ENCODE measurements around the gene NTPCR. TPM values are rescaled to one million over a fixed set of nuclear protein-coding genes. Genes with fewer than 3 reads are reported as not detected.

The NTPCR gene
- total RNA-seq, 4 donors from 2014 or later = 13.5 to 53.3 (median 37.2) TPM

DNA sequence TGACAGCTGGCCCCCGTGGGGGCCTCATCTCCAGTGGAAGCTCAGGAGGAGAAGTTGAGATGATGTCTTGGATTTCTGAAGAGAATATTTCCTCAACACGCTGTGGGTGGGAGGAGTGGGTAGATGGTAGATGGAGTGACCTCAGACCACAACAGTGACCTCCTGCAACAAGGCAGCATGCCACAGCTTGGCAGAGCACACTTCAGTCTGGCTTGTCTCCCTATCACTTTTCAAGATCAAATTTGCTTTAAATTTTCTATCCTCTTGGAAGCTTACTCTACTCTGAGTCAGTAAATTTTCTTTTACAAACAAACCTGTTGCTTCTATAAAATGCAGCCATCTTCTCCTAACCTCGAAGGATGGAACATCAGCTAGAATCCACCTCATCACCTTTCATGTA, 59.7 kb downstream of the NTPCR start:
- Histone ChIP-seq H3K27me3 (no peaks in the 10 kb centered on the region), H3K9me3 (no peaks in the 10 kb centered on the region), H3K4me3 (no peak overlapping the region), H3K27ac (no peak overlapping the region), H3K4me1 (no peaks in the 10 kb centered on the region), H3K36me3 (no peaks in the 10 kb centered on the region)
- no peak for DNase-seq
- WGBS, 2 donors (ENCODE audit: low coverage in 1 of 2) = 84 to 85% methylated on average over 2 to 3 of the region's 3 CpGs
- TF ChIP-seq EP300 (IDR thresholded peaks at IDR 0.05; ENCODE audit: low read depth) (no peak), POLR2AphosphoS5 (IDR thresholded peaks at IDR 0.05) (no peak), POLR2A (IDR thresholded peaks at IDR 0.05) (no peak)
- TF ChIP-seq, protein P1, sequence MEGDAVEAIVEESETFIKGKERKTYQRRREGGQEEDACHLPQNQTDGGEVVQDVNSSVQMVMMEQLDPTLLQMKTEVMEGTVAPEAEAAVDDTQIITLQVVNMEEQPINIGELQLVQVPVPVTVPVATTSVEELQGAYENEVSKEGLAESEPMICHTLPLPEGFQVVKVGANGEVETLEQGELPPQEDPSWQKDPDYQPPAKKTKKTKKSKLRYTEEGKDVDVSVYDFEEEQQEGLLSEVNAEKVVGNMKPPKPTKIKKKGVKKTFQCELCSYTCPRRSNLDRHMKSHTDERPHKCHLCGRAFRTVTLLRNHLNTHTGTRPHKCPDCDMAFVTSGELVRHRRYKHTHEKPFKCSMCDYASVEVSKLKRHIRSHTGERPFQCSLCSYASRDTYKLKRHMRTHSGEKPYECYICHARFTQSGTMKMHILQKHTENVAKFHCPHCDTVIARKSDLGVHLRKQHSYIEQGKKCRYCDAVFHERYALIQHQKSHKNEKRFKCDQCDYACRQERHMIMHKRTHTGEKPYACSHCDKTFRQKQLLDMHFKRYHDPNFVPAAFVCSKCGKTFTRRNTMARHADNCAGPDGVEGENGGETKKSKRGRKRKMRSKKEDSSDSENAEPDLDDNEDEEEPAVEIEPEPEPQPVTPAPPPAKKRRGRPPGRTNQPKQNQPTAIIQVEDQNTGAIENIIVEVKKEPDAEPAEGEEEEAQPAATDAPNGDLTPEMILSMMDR (IDR thresholded peaks at IDR 0.05) = no peak
- in situ Hi-C loops (cut with MboI; ENCODE audit: low pct_ligation_motif_present in 1 of 4, low pct_unique_long_range_greater_than_20kb in 1 of 4, low sequenced_read_pairs in 3 of 4) (no loop called here), intact Hi-C loops (cut with DNase I; ENCODE audit: low total_unique reads) (no loop called here)

DNA sequence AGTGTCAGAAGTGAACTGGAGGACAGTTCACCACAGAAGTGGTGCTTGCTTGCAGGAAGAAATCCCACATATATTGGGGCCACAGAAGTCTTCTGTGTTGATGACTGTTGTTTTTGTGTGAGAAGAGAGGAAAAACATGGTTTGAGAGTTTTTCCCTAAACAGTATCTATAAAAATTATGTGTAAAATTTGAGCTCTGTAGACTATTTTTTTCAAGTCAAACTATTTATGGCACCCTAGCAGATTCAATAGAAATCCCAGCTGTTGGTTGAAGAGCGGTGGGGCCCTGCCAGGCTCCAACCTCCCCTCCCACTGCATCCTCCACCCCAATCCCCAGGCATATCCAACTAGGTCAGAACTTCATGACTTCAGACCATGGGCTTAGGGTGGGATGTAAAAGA, 61.6 kb downstream of the NTPCR start:
- Histone ChIP-seq H3K27me3 (no peaks in the 10 kb centered on the region), H3K4me1 (no peaks in the 10 kb centered on the region), H3K27ac (no peak overlapping the region), H3K9me3 (no peaks in the 10 kb centered on the region), H3K36me3 (no peaks in the 10 kb centered on the region), H3K4me3 (no peak overlapping the region)
- in situ Hi-C loops (cut with MboI; ENCODE audit: low pct_ligation_motif_present in 1 of 4, low pct_unique_long_range_greater_than_20kb in 1 of 4, low sequenced_read_pairs in 3 of 4) (no loop called here), intact Hi-C loops (cut with DNase I; ENCODE audit: low total_unique reads) (no loop called here)
- TF ChIP-seq POLR2AphosphoS5 (IDR thresholded peaks at IDR 0.05) (no peak), EP300 (IDR thresholded peaks at IDR 0.05; ENCODE audit: low read depth) (no peak), POLR2A (IDR thresholded peaks at IDR 0.05) (no peak)
- TF ChIP-seq, protein P1 (IDR thresholded peaks at IDR 0.05) = no peak
- 91 to 100% methylated on average over 1 of the region's 1 CpG for WGBS, 2 donors (ENCODE audit: low coverage in 1 of 2)
- DNase-seq = no peak

DNA sequence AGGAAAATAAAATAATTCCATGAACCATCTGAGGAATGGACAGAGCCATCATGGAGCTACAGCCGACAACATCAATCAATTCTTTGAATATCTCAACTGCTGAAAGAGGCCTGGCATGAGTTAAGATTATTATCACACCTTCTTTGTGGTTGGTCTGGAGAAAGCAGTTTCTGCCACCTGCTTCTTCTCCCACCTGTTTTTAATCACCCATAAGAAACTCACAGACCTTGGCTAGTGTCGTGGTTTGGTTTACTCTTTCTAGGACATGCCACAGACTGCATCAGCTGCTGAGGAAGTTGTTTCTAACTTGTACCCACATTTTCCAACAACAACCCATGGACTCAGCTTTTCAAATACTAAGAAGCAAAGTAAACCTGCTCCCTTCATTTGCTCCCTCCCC, 65.6 kb downstream of the NTPCR start:
- WGBS, 2 donors (ENCODE audit: low coverage in 1 of 2) = 65 to 70% methylated on average over 2 of the region's 2 CpGs
- Histone ChIP-seq H3K27me3 (no peaks in the 10 kb centered on the region), H3K4me3 (no peak overlapping the region), H3K4me1 (peaks cover 0 to 15% (median 3%) of the 10 kb centered on the region in 4 donors), H3K27ac (no peak overlapping the region), H3K9me3 (no peaks in the 10 kb centered on the region), H3K36me3 (no peaks in the 10 kb centered on the region)
- intact Hi-C loops (cut with DNase I; ENCODE audit: low total_unique reads) = no loop called here
- TF ChIP-seq POLR2AphosphoS5 (IDR thresholded peaks at IDR 0.05) = no peak
- no peak for TF ChIP-seq POLR2A (IDR thresholded peaks at IDR 0.05)
- in situ Hi-C loops (cut with MboI; ENCODE audit: low pct_ligation_motif_present in 1 of 4, low pct_unique_long_range_greater_than_20kb in 1 of 4, low sequenced_read_pairs in 3 of 4) = no loop called here
- DNase-seq = no peak

DNA sequence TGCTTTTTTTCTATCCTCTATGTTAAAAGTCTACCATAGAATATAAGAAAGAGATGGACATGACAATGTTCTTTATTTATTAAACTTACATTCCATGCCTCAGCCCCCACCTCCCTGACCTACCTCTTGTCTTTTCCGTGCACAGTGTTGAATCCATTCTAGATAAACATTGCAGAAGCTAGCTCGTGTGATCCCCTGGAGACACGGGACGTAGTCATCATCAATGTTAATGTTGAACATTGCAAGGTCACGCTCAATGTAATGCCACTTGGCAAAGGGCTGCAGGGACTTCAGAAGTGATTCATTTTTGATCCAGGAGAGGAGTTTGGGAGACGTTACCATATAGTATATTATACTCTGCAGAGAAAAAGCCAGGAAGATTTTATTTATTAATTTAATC, 66.4 kb downstream of the NTPCR start:
- 79 to 87% methylated on average over 6 of the region's 6 CpGs for WGBS, 2 donors (ENCODE audit: low coverage in 1 of 2)
- TF ChIP-seq EP300 (IDR thresholded peaks at IDR 0.05; ENCODE audit: low read depth) = no peak
- TF ChIP-seq, protein P1 (IDR thresholded peaks at IDR 0.05) = no peak
- no peak for TF ChIP-seq POLR2A (IDR thresholded peaks at IDR 0.05)
- no peak for TF ChIP-seq POLR2AphosphoS5 (IDR thresholded peaks at IDR 0.05)
- Histone ChIP-seq H3K27ac (no peak overlapping the region), H3K27me3 (no peaks in the 10 kb centered on the region), H3K36me3 (no peaks in the 10 kb centered on the region), H3K4me3 (no peak overlapping the region), H3K9me3 (no peaks in the 10 kb centered on the region), H3K4me1 (peaks cover 0 to 19% (median 3%) of the 10 kb centered on the region in 4 donors)
- intact Hi-C loops (cut with DNase I; ENCODE audit: low total_unique reads) = no loop called here
- in situ Hi-C loops (cut with MboI; ENCODE audit: low pct_ligation_motif_present in 1 of 4, low pct_unique_long_range_greater_than_20kb in 1 of 4, low sequenced_read_pairs in 3 of 4) = no loop called here
- no peak for DNase-seq

DNA sequence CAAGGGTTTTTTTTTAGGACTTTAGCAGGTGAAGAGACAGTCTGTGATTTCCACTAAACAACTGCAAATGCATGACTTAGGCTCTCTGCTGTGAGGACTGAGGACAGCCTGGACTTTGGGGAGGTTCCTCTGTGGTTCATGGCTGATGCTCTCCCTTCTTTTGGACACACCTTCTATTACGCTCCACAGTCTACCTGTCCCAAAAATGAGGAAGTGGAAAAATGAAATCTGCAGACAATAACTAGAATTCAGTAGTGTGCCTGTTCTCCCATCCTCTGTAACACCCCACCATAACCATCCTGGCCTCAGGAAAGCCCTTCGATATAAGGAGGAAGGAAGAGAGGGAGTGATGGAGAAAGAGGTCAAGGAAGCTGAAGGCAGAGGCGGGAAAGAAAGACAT, 68.7 kb downstream of the NTPCR start:
- Histone ChIP-seq H3K27me3 (no peaks in the 10 kb centered on the region), H3K4me3 (no peak overlapping the region), H3K4me1 (peaks cover 0 to 19% (median 3%) of the 10 kb centered on the region in 4 donors), H3K9me3 (no peaks in the 10 kb centered on the region), H3K27ac (no peak overlapping the region), H3K36me3 (no peaks in the 10 kb centered on the region)
- WGBS, 2 donors (ENCODE audit: low coverage in 1 of 2) = 89 to 96% methylated on average over 3 of the region's 3 CpGs
- in situ Hi-C loops (cut with MboI; ENCODE audit: low pct_ligation_motif_present in 1 of 4, low pct_unique_long_range_greater_than_20kb in 1 of 4, low sequenced_read_pairs in 3 of 4) = no loop called here
- no peak for DNase-seq
- intact Hi-C loops (cut with DNase I; ENCODE audit: low total_unique reads) = no loop called here
- TF ChIP-seq POLR2AphosphoS5 (IDR thresholded peaks at IDR 0.05) = no peak
- TF ChIP-seq, protein P1 (IDR thresholded peaks at IDR 0.05) = no peak
- TF ChIP-seq POLR2A (IDR thresholded peaks at IDR 0.05) = no peak
- TF ChIP-seq EP300 (IDR thresholded peaks at IDR 0.05; ENCODE audit: low read depth) = no peak

Data from transverse colon (tissue), 4 donors.